ENCODE results near the gene PSENEN.

PSENEN gene

DNA sequence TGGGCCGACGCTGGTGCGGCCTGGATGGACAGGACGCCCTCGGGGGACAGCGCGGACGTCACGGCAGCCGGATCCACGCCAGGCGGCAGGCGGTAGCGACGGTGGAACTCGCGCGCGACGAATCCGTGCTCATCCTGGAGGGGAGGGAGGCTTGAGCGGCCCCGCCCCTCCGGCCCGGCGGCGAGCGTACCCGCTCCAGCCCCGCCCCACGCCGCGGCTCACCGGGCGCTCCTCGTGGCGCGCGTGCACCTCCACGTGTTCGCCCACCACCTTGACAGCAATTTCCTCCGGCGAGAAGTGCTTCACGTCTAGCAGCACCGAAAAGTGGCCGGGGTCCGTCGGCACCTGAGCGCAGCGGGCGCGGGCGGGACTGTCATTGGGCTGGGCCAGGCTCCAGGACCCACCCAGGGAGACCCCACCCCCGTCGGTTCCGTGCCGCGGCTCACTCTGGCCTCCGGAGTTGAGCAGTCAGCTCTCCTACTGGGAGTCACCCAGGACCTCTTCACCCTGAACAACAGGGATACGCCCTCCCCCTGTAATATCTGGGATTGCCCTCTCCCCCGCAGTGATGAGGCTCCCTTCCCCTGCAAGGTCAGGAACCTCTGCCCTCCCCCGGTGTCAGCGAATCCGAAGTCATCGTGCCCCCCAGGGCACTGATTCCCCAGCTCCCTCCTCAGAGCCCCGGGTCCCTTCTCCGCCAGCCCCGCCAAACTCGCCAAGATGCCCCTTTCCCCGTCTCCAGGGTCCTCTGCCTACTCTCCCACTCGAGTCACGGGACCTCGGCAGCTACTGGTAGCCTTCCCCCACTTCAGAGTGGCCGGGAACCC is 10.3 kb downstream of the PSENEN start (continued):
- no peak for TF ChIP-seq ZNF366 (tag by site-specific recombination; conservative IDR thresholded peaks at IDR 0.05)
- no peak for TF ChIP-seq ZNF391 (tag by site-specific recombination; IDR thresholded peaks at IDR 0.05; ENCODE audit: borderline replicate concordance, low read depth)
- no peak for TF ChIP-seq ZNF530 (tag by site-specific recombination; IDR thresholded peaks at IDR 0.05; ENCODE audit: low read depth)
- TF ChIP-seq, protein P1, sequence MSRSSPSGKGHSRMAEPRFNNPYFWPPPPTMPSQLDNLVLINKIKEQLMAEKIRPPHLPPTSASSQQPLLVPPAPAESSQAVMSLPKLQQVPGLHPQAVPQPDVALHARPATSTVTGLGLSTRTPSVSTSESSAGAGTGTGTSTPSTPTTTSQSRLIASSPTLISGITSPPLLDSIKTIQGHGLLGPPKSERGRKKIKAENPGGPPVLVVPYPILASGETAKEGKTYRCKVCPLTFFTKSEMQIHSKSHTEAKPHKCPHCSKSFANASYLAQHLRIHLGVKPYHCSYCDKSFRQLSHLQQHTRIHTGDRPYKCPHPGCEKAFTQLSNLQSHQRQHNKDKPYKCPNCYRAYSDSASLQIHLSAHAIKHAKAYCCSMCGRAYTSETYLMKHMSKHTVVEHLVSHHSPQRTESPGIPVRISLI (tag by site-specific recombination; IDR thresholded peaks at IDR 0.05), result no peak
- TF ChIP-seq, protein P2, sequence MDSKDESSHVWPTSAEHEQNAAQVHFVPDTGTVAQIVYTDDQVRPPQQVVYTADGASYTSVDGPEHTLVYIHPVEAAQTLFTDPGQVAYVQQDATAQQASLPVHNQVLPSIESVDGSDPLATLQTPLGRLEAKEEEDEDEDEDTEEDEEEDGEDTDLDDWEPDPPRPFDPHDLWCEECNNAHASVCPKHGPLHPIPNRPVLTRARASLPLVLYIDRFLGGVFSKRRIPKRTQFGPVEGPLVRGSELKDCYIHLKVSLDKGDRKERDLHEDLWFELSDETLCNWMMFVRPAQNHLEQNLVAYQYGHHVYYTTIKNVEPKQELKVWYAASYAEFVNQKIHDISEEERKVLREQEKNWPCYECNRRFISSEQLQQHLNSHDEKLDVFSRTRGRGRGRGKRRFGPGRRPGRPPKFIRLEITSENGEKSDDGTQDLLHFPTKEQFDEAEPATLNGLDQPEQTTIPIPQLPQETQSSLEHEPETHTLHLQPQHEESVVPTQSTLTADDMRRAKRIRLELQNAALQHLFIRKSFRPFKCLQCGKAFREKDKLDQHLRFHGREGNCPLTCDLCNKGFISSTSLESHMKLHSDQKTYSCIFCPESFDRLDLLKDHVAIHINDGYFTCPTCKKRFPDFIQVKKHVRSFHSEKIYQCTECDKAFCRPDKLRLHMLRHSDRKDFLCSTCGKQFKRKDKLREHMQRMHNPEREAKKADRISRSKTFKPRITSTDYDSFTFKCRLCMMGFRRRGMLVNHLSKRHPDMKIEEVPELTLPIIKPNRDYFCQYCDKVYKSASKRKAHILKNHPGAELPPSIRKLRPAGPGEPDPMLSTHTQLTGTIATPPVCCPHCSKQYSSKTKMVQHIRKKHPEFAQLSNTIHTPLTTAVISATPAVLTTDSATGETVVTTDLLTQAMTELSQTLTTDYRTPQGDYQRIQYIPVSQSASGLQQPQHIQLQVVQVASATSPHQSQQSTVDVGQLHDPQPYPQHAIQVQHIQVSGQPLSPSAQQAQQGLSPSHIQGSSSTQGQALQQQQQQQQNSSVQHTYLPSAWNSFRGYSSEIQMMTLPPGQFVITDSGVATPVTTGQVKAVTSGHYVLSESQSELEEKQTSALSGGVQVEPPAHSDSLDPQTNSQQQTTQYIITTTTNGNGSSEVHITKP (tag by site-specific recombination; IDR thresholded peaks at IDR 0.05), result no peak

DNA sequence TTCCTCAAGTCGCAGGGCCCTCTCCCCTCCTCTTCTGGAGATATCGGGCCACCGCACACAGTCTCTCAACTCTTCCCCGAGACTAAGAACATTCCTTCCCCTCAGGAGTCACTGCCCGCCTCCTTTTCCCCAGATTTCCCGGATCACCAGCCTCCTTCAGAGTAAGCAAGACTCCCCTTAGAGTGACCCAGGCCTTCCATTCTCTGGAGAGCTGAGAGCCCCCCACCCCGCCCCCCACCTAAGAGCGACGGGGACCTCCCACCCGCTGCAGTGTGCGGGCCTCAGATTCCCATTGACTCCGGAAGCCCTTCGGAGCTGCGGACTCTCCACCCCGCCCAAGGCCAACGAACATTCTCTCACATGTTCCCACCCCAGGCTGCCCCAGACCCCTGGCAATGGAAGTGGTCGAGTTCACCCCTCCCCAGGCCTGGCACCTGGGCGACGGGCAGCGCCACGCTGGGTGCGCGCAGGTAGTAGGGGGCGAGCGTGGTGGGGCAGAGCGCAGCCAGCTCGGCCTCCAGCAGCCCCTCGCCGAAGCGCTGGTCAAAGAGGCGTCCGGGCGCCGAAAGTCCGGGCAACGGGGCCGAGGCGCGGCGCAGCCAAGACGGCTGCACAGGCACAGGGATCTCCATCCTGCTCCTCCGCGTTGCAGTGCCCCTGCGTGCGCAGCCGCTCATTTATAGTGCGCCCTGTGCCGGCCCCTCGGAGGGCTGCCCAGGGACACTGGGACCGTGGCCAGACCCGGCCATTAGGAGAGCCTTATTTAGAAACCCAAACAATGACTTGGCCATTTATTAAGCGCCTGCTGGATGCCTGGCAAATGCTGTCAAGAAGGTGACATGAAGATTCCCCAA is 11.2 kb downstream of the PSENEN start, which contains the start of gene HSPB6:
Gene HSPB6, minus strand, starts transcription at position 653 of the 854 bp plus-strand sequence. Its CDS starts 21 bp downstream, at position 632.
- CTCF ChIA-PET, result interaction anchor here (0.5 to 1.4 kb wide), 6 partner anchors 8 to 177 kb away, joined by 3 to 7 read pairs (median 5); partner anchors contain the start of gene LIN37
- Histone ChIP-seq H3K4me3 (ENCODE audit: low read depth, low read length) (peak within 1 kb of the TSS; percentile 27), H3K9me3 (ENCODE audit: control insufficient read depth, insufficient read depth, low read depth, low read length) (no peaks in the 10 kb centered on the region), H3K27ac (ENCODE audit: extremely low read depth, low read depth, low read length) (peak within 1 kb of the TSS; percentile 95), H3K4me1 (ENCODE audit: control insufficient read depth, insufficient read depth, low read length) (peaks cover 15% of the 10 kb centered on the region), H3K36me3 (ENCODE audit: control insufficient read depth in 2 of 2, insufficient read depth in 1 of 2, low read length in 2 of 2) (peaks cover 61 to 62% of the 10 kb centered on the region in 2 experiments)
- TF ChIP-seq IKZF3 (tag by site-specific recombination; IDR thresholded peaks at IDR 0.05) (peak; percentile 32; the same call in 1 of the 2 replicates), ZNF292 (tag by site-specific recombination; IDR thresholded peaks at IDR 0.05; ENCODE audit: borderline replicate concordance, low read depth) (no peak), ZNF792 (tag by site-specific recombination; IDR thresholded peaks at IDR 0.05) (peak; percentile 96), SP2 (tag by site-specific recombination; IDR thresholded peaks at IDR 0.05) (no peak)
- TF ChIP-seq, protein P3, sequence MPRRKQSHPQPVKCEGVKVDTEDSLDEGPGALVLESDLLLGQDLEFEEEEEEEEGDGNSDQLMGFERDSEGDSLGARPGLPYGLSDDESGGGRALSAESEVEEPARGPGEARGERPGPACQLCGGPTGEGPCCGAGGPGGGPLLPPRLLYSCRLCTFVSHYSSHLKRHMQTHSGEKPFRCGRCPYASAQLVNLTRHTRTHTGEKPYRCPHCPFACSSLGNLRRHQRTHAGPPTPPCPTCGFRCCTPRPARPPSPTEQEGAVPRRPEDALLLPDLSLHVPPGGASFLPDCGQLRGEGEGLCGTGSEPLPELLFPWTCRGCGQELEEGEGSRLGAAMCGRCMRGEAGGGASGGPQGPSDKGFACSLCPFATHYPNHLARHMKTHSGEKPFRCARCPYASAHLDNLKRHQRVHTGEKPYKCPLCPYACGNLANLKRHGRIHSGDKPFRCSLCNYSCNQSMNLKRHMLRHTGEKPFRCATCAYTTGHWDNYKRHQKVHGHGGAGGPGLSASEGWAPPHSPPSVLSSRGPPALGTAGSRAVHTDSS (tag by site-specific recombination; IDR thresholded peaks at IDR 0.05), result peak; percentile 24; the same call in 1 of the 2 replicates
- TF ChIP-seq, protein P4, sequence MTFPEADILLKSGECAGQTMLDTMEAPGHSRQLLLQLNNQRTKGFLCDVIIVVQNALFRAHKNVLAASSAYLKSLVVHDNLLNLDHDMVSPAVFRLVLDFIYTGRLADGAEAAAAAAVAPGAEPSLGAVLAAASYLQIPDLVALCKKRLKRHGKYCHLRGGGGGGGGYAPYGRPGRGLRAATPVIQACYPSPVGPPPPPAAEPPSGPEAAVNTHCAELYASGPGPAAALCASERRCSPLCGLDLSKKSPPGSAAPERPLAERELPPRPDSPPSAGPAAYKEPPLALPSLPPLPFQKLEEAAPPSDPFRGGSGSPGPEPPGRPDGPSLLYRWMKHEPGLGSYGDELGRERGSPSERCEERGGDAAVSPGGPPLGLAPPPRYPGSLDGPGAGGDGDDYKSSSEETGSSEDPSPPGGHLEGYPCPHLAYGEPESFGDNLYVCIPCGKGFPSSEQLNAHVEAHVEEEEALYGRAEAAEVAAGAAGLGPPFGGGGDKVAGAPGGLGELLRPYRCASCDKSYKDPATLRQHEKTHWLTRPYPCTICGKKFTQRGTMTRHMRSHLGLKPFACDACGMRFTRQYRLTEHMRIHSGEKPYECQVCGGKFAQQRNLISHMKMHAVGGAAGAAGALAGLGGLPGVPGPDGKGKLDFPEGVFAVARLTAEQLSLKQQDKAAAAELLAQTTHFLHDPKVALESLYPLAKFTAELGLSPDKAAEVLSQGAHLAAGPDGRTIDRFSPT (tag by site-specific recombination; IDR thresholded peaks at IDR 0.05), result peak; percentile 49; the same call in 1 of the 2 replicates
- POLR2A ChIA-PET, result interaction anchor here (0.6 to 3.0 kb wide), 20 partner anchors 9 to 257 kb away, joined by 3 to 87 read pairs (median 4); partner anchors contain the start of genes ALKBH6, COX6B1, IGFLR1 and LIN37
